ENCODE measurements around the gene INPP4A.

The INPP4A gene

GRCh38 chr2:98572211-98572610 lies 127.6 kb downstream of the INPP4A start:
- TF ChIP-seq CTCF (IDR thresholded peaks at IDR 0.05; ENCODE audit: borderline replicate concordance, insufficient read depth, low read depth, low read length), result no peak
- no peak overlapping the region for H3K4me3 ChIP-seq (ENCODE audit: low read depth, low read length)

DNA sequence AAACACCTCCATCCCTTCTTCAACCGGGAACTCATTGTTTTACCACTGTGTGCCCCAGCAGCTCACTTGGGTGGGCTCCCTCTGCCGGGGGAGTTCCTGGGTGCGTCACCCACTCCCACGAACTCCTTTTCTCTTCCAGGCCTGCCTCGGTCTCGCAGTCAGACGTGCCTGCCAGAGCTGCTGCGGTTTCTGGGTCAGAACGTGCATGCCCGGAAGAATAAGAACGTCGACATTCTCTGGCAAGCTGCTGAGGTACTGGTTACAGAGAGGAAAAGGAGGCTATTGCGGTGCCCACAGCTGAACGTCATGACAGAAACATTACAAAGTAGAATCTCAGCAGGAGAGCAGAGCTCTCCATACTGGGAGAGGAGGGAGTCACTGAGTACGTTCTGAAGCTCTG lies 128.0 kb downstream of the INPP4A start:
- H3K4me3 ChIP-seq (ENCODE audit: low read depth, low read length), result no peak overlapping the region
- no peak for TF ChIP-seq CTCF (IDR thresholded peaks at IDR 0.05; ENCODE audit: borderline replicate concordance, insufficient read depth, low read depth, low read length)

GRCh38 chr2:98573426-98573825 lies 128.8 kb downstream of the INPP4A start:
- no peak for TF ChIP-seq CTCF (IDR thresholded peaks at IDR 0.05; ENCODE audit: borderline replicate concordance, insufficient read depth, low read depth, low read length)
- no peak overlapping the region for H3K4me3 ChIP-seq (ENCODE audit: low read depth, low read length)

DNA sequence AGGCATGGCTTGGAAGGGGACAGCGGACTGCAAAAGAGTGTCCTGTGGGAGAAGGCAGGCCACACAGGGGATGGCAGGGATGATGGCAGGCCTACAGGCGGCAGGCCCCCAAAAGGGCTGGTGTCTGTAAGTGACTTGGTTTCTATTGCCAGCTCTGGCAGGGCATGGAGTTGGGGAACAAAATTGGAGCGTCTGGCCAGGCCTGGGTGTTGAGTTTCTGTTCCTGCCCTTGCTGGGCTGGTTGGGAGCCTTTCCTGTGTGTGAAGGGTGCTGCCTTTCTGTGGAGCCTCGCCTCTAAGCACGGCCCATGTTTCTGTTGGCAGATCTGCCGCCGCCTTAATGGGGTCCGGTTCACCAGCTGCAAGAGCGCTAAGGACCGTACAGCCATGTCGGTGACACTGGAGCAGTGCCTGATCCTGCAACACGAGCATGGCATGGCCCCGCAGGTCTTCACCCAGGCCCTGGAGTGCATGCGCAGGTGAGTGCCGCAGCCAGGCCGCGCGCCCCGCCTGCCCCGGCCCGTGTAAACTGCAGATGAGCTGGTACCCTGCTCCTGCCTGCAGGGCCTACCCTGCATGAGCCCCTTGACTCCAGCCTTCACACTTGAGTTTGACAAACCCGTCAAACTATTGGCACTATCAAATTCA lies 132.1 kb downstream of the INPP4A start:
- TF ChIP-seq CTCF (IDR thresholded peaks at IDR 0.05; ENCODE audit: borderline replicate concordance, insufficient read depth, low read depth, low read length), result no peak
- H3K4me3 ChIP-seq (ENCODE audit: low read depth, low read length), result no peak overlapping the region

DNA sequence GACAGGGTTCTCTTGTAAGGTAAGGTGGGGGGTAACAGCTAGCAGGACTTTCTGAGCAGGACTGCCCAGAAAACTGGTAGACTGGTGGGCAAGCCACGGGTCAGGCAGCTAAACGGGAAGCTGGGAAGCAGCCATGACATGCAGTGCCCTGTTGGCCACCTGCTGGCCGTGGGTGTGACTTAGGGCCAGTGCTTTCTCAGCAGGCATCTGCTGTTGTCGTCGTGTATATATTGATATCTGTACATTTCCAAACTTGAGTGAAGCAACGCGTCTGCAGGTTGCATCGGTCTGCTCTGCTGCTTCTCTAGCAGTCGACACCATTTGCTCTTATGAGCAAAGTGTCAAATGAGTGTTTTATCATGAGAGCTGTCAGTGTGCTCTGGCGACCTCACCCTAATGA lies 132.7 kb downstream of the INPP4A start:
- no peak overlapping the region for H3K4me3 ChIP-seq (ENCODE audit: low read depth, low read length)
- no peak for TF ChIP-seq CTCF (IDR thresholded peaks at IDR 0.05; ENCODE audit: borderline replicate concordance, insufficient read depth, low read depth, low read length)

- no peak overlapping the region for H3K4me3 ChIP-seq (ENCODE audit: low read depth, low read length)
- no peak for TF ChIP-seq CTCF (IDR thresholded peaks at IDR 0.05; ENCODE audit: borderline replicate concordance, insufficient read depth, low read depth, low read length)
Measured at GRCh38 chr2:98578231-98578630, 133.6 kb downstream of the INPP4A start.

DNA sequence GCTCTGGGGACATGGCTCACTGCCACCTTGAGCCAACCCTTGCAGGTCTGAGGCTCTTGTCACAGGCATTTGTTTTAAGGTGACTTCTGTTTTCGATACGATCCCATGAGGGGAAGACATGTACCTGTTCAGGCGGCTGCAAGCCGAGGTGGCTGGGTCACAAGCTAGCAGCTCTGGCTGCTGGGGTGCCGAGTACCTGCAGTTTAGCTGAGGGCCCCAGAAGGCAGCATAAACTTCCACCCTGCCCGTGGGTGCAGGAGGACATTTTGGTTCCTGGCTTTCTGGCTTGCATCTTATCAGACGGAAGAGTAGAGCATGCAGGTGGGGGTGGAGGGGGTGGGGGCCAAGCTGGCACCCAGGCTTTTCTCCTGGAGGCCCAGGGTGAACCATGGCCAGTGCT lies 135.3 kb downstream of the INPP4A start:
- TF ChIP-seq CTCF (IDR thresholded peaks at IDR 0.05; ENCODE audit: borderline replicate concordance, insufficient read depth, low read depth, low read length), result no peak

More for the DNA sequence above, 135.3 kb downstream of the INPP4A start:
- no peak overlapping the region for H3K4me3 ChIP-seq (ENCODE audit: low read depth, low read length)

Data from GM12875 (cell line).